ENCODE measurements around the gene GALNT18. TPM values are rescaled to one million over a fixed set of nuclear protein-coding genes. Genes with fewer than 3 reads are reported as not detected.

Gene GALNT18
- total RNA-seq, 2 donors from 2014 or later = not detected

GRCh38 chr11:11291041-11292015, 330.5 kb downstream of the GALNT18 start:
- no peak overlapping the region for H3K27ac Mint-ChIP-seq
- DNase-seq (no peak), ATAC-seq (no peak)

GRCh38 chr11:11290354-11290753, 331.5 kb downstream of the GALNT18 start:
- ATAC-seq (no peak), DNase-seq (no peak)
- H3K9me3 ChIP-seq (ENCODE audit: control insufficient read depth, low read length, poor library complexity, severe bottlenecking) = no peaks in the 10 kb centered on the region
- no peaks in the 10 kb centered on the region for H3K4me1 Mint-ChIP-seq
- peaks cover 66% of the 10 kb centered on the region for H3K27me3 Mint-ChIP-seq
- no peak overlapping the region for H3K4me3 Mint-ChIP-seq
- peaks cover 4% of the 10 kb centered on the region for H3K36me3 Mint-ChIP-seq (ENCODE audit: low read depth)
- H3K27ac Mint-ChIP-seq = no peak overlapping the region

More at GRCh38 chr11:11291041-11292015, 330.5 kb downstream of the GALNT18 start:
- no peaks in the 10 kb centered on the region for H3K9me3 ChIP-seq (ENCODE audit: control insufficient read depth, low read length, poor library complexity, severe bottlenecking)
- peaks cover 4% of the 10 kb centered on the region for H3K36me3 Mint-ChIP-seq (ENCODE audit: low read depth)
- H3K4me3 Mint-ChIP-seq = no peak overlapping the region
- H3K4me1 Mint-ChIP-seq = no peaks in the 10 kb centered on the region
- peaks cover 62% of the 10 kb centered on the region for H3K27me3 Mint-ChIP-seq

- Mint-ChIP-seq H3K27me3 (peaks cover 62% of the 10 kb centered on the region), H3K4me1 (no peaks in the 10 kb centered on the region), H3K27ac (no peak overlapping the region), H3K36me3 (ENCODE audit: low read depth) (peaks cover 4% of the 10 kb centered on the region), H3K4me3 (no peak overlapping the region)
- H3K9me3 ChIP-seq (ENCODE audit: control insufficient read depth, low read length, poor library complexity, severe bottlenecking) = no peaks in the 10 kb centered on the region
- ATAC-seq (no peak), DNase-seq (no peak)
Observed at GRCh38 chr11:11289669-11290068, 332.1 kb downstream of the GALNT18 start.

GRCh38 chr11:11288972-11289616, 332.7 kb downstream of the GALNT18 start:
- Mint-ChIP-seq H3K36me3 (ENCODE audit: low read depth) (peaks cover 4% of the 10 kb centered on the region), H3K27me3 (peaks cover 60% of the 10 kb centered on the region), H3K4me1 (no peaks in the 10 kb centered on the region), H3K27ac (no peak overlapping the region), H3K4me3 (no peak overlapping the region)
- DNase-seq = no peak
- ATAC-seq = no peak
- H3K9me3 ChIP-seq (ENCODE audit: control insufficient read depth, low read length, poor library complexity, severe bottlenecking) = no peaks in the 10 kb centered on the region

GRCh38 chr11:11284481-11284880, 337.3 kb downstream of the GALNT18 start:
- no peaks in the 10 kb centered on the region for H3K4me1 Mint-ChIP-seq
- no peak overlapping the region for H3K4me3 Mint-ChIP-seq
- peaks cover 4% of the 10 kb centered on the region for H3K36me3 Mint-ChIP-seq (ENCODE audit: low read depth)
- DNase-seq (no peak), ATAC-seq (no peak)
- no peaks in the 10 kb centered on the region for H3K9me3 ChIP-seq (ENCODE audit: control insufficient read depth, low read length, poor library complexity, severe bottlenecking)
- H3K27ac Mint-ChIP-seq = no peak overlapping the region
- peaks cover 37% of the 10 kb centered on the region for H3K27me3 Mint-ChIP-seq

GRCh38 chr11:11281626-11282025, 340.2 kb downstream of the GALNT18 start:
- DNase-seq (no peak), ATAC-seq (no peak)
- Mint-ChIP-seq H3K4me3 (no peak overlapping the region), H3K4me1 (no peaks in the 10 kb centered on the region), H3K27me3 (peaks cover 24% of the 10 kb centered on the region), H3K36me3 (ENCODE audit: low read depth) (no peaks in the 10 kb centered on the region), H3K27ac (no peak overlapping the region)
- H3K9me3 ChIP-seq (ENCODE audit: control insufficient read depth, low read length, poor library complexity, severe bottlenecking) = no peaks in the 10 kb centered on the region

- Mint-ChIP-seq H3K27ac (peak overlapping the region; percentile 39), H3K4me3 (no peak overlapping the region), H3K4me1 (no peaks in the 10 kb centered on the region), H3K36me3 (ENCODE audit: low read depth) (no peaks in the 10 kb centered on the region), H3K27me3 (peaks cover 23% of the 10 kb centered on the region)
- no peaks in the 10 kb centered on the region for H3K9me3 ChIP-seq (ENCODE audit: control insufficient read depth, low read length, poor library complexity, severe bottlenecking)
- no peak for ATAC-seq
- no peak for DNase-seq
Observed at GRCh38 chr11:11280826-11281225, 341.0 kb downstream of the GALNT18 start.

- H3K27ac Mint-ChIP-seq = peak overlapping the region; percentile 39
- no peak for ATAC-seq
Observed at GRCh38 chr11:11279956-11280689, 341.7 kb downstream of the GALNT18 start.

GRCh38 chr11:11272254-11272653, 349.6 kb downstream of the GALNT18 start:
- no peaks in the 10 kb centered on the region for H3K9me3 ChIP-seq (ENCODE audit: control insufficient read depth, low read length, poor library complexity, severe bottlenecking)
- ATAC-seq (no peak), DNase-seq (no peak)
- H3K27ac Mint-ChIP-seq = no peak overlapping the region
- H3K36me3 Mint-ChIP-seq (ENCODE audit: low read depth) = no peaks in the 10 kb centered on the region
- peaks cover 10% of the 10 kb centered on the region for H3K27me3 Mint-ChIP-seq
- no peak overlapping the region for H3K4me3 Mint-ChIP-seq
- H3K4me1 Mint-ChIP-seq = peaks cover 2% of the 10 kb centered on the region

More at GRCh38 chr11:11279956-11280689, 341.7 kb downstream of the GALNT18 start:
- Mint-ChIP-seq H3K4me3 (no peak overlapping the region), H3K4me1 (no peaks in the 10 kb centered on the region), H3K27me3 (peaks cover 22% of the 10 kb centered on the region), H3K36me3 (ENCODE audit: low read depth) (no peaks in the 10 kb centered on the region)
- no peaks in the 10 kb centered on the region for H3K9me3 ChIP-seq (ENCODE audit: control insufficient read depth, low read length, poor library complexity, severe bottlenecking)
- no peak for DNase-seq

- ATAC-seq (no peak), DNase-seq (no peak)
- H3K4me3 Mint-ChIP-seq = no peak overlapping the region
- H3K27me3 Mint-ChIP-seq = peaks cover 5% of the 10 kb centered on the region
- H3K27ac Mint-ChIP-seq = no peak overlapping the region
- no peaks in the 10 kb centered on the region for H3K9me3 ChIP-seq (ENCODE audit: control insufficient read depth, low read length, poor library complexity, severe bottlenecking)
- no peaks in the 10 kb centered on the region for H3K36me3 Mint-ChIP-seq (ENCODE audit: low read depth)
- peaks cover 5% of the 10 kb centered on the region for H3K4me1 Mint-ChIP-seq
Observed at GRCh38 chr11:11270236-11270775, 351.5 kb downstream of the GALNT18 start.

GRCh38 chr11:11268706-11269105, 353.1 kb downstream of the GALNT18 start:
- Mint-ChIP-seq H3K27ac (no peak overlapping the region), H3K27me3 (peaks cover 21% of the 10 kb centered on the region), H3K4me1 (peaks cover 8% of the 10 kb centered on the region), H3K36me3 (ENCODE audit: low read depth) (no peaks in the 10 kb centered on the region), H3K4me3 (no peak overlapping the region)
- DNase-seq = no peak
- ATAC-seq = no peak
- H3K9me3 ChIP-seq (ENCODE audit: control insufficient read depth, low read length, poor library complexity, severe bottlenecking) = no peaks in the 10 kb centered on the region

- H3K4me3 Mint-ChIP-seq = no peak overlapping the region
- H3K27me3 Mint-ChIP-seq = peaks cover 26% of the 10 kb centered on the region
- peaks cover 14% of the 10 kb centered on the region for H3K4me1 Mint-ChIP-seq
- no peaks in the 10 kb centered on the region for H3K9me3 ChIP-seq (ENCODE audit: control insufficient read depth, low read length, poor library complexity, severe bottlenecking)
- H3K36me3 Mint-ChIP-seq (ENCODE audit: low read depth) = no peaks in the 10 kb centered on the region
- ATAC-seq (no peak), DNase-seq (no peak)
- no peak overlapping the region for H3K27ac Mint-ChIP-seq
Observed at GRCh38 chr11:11268119-11268518, 353.7 kb downstream of the GALNT18 start.

GRCh38 chr11:11267312-11267711, 354.5 kb downstream of the GALNT18 start:
- no peaks in the 10 kb centered on the region for H3K36me3 Mint-ChIP-seq (ENCODE audit: low read depth)
- ATAC-seq (no peak), DNase-seq (no peak)
- no peaks in the 10 kb centered on the region for H3K9me3 ChIP-seq (ENCODE audit: control insufficient read depth, low read length, poor library complexity, severe bottlenecking)
- no peak overlapping the region for H3K4me3 Mint-ChIP-seq
- H3K27ac Mint-ChIP-seq = no peak overlapping the region
- peaks cover 17% of the 10 kb centered on the region for H3K4me1 Mint-ChIP-seq
- H3K27me3 Mint-ChIP-seq = peaks cover 27% of the 10 kb centered on the region

Measured in T-helper 17 cell (primary cell).